Endothelial cell of umbilical vein (primary cell): ENCODE results near the gene ADGRD1. TPM values are rescaled to one million over a fixed set of nuclear protein-coding genes. Genes with fewer than 3 reads are reported as not detected.

Experiments
- BruUV-seq: library from RNA; stranded (reverse); fragments of 400-500 nt; replicated peaks from 2 replicates; lab custom pipeline; 2021; lab: Mats Ljungman, UMichigan
- CTCF ChIA-PET: fragments of 300-600, 350-600 bp; sonication (Branson Sonifier 250); formaldehyde crosslinking; loops from one replicate; lab custom pipeline; 2021; ENCODE audit warnings: antibody characterized with exemption, inconsistent platforms; lab: Charles Lee
- POLR2A ChIA-PET: fragments of 300-600, 350-600 bp; sonication (Branson Sonifier 250); formaldehyde crosslinking; loops from one replicate; lab custom pipeline; 2021; ENCODE audit warnings: antibody characterized with exemption, inconsistent platforms; lab: Charles Lee
- DNase-seq: peaks from one replicate; pipeline ENCODE4 v3.0.0-alpha.2; 2011; ENCODE audit warnings: low read depth, low spot score
- FAIRE-seq: peaks from 2 replicates; lab custom pipeline; 2011; peaks lifted over from hg19 to GRCh38; lab: Jason Lieb, UNC
- H2AFZ ChIP-seq: 2 replicates; pipeline ENCODE4 v1.6.0; 2012; ENCODE audit warnings: low read depth, low read length, control low read depth, inconsistent platforms
- H3K27ac ChIP-seq: 2 replicates; pipeline ENCODE4 v1.5.1; 2011; ENCODE audit warnings: low read depth, mild to moderate bottlenecking, control low read depth, low read length, moderate library complexity; ENCODE audit not compliant: insufficient read depth
- H3K27me3 ChIP-seq, 2 experiments: 2 replicates each; pipeline versions ENCODE4 v1.6.0 to v1.6.1; 2011; ENCODE audit warnings: low read length in 2 of 2, mixed read lengths in 1 of 2; ENCODE audit not compliant: control insufficient read depth in 2 of 2, insufficient read depth in 2 of 2
- H3K36me3 ChIP-seq, 2 experiments: 2 replicates in 1 of 2; 3 replicates in 1 of 2; pipeline ENCODE4 v1.5.1; 2011; ENCODE audit warnings: low read length in 2 of 2, mild to moderate bottlenecking in 1 of 2, moderate library complexity in 1 of 2; ENCODE audit not compliant: control insufficient read depth in 2 of 2, insufficient read depth in 2 of 2; ENCODE audit errors: extremely low read depth in 1 of 2
- H3K4me1 ChIP-seq: 3 replicates; pipeline ENCODE4 v1.5.1; 2011; ENCODE audit warnings: mild to moderate bottlenecking, low read length; ENCODE audit not compliant: control insufficient read depth, insufficient read depth; ENCODE audit errors: extremely low read depth
- H3K4me2 ChIP-seq: 2 replicates; pipeline ENCODE4 v1.6.1; 2011; ENCODE audit warnings: low read length, control low read depth, mixed read lengths; ENCODE audit not compliant: insufficient read depth
- H3K4me3 ChIP-seq, 3 experiments: fragments of 200-600 bp in 1 of 3; sonication (generic), shearing (Covaris generic) in 1 of 3; replicated peaks in 1 of 3; 2 replicates each; pipeline ENCODE4 v1.5.1; 2011 to 2016; ENCODE audit warnings: control low read depth in 3 of 3, low read length in 3 of 3, mild to moderate bottlenecking in 2 of 3, inconsistent platforms in 1 of 3, low read depth in 1 of 3, moderate library complexity in 1 of 3; ENCODE audit not compliant: insufficient read depth in 1 of 3
- H3K79me2 ChIP-seq: 2 replicates; pipeline ENCODE4 v1.6.0; 2012; ENCODE audit warnings: low read length, inconsistent platforms; ENCODE audit not compliant: control insufficient read depth, insufficient read depth
- H3K9ac ChIP-seq: replicated peaks from 2 replicates; pipeline ENCODE3; 2011; ENCODE audit warnings: low read length, control low read depth; ENCODE audit not compliant: insufficient read depth; ENCODE audit errors: extremely low read depth
- H3K9me1 ChIP-seq: replicated peaks from 3 replicates; pipeline ENCODE4 v1.6.0; 2011; ENCODE audit warnings: mild to moderate bottlenecking, low read length; ENCODE audit not compliant: control insufficient read depth, insufficient read depth; ENCODE audit errors: extremely low read depth
- H3K9me3 ChIP-seq: replicated peaks from 2 replicates; pipeline ENCODE4 v1.5.1; 2012; ENCODE audit warnings: low read length, inconsistent platforms; ENCODE audit not compliant: control insufficient read depth, insufficient read depth
- H4K20me1 ChIP-seq: replicated peaks from 2 replicates; pipeline ENCODE3; 2011; ENCODE audit warnings: mild to moderate bottlenecking, low read length; ENCODE audit not compliant: control insufficient read depth, insufficient read depth; ENCODE audit errors: extremely low read depth
- EZH2 ChIP-seq: IDR thresholded peaks from 2 replicates; pipeline ENCODE4 v1.6.1; 2012; ENCODE audit warnings: borderline replicate concordance, low read depth, mild to moderate bottlenecking, moderate library complexity, low read length, inconsistent platforms; ENCODE audit not compliant: severe bottlenecking
- FOS ChIP-seq: IDR thresholded peaks from 2 replicates; pipeline ENCODE4 v1.6.1; 2011; ENCODE audit warnings: mild to moderate bottlenecking, low read length, moderate library complexity, borderline replicate concordance; ENCODE audit not compliant: insufficient read depth
- GATA2 ChIP-seq: IDR thresholded peaks from 2 replicates; pipeline ENCODE4 v1.7.0; 2011; ENCODE audit warnings: low read depth, mild to moderate bottlenecking, moderate library complexity, mixed read lengths, low read length; ENCODE audit not compliant: insufficient read length, insufficient read depth
- MYC ChIP-seq: IDR thresholded peaks from one replicate; pipeline ENCODE4 v1.6.1; 2011; ENCODE audit warnings: mild to moderate bottlenecking, low read depth, low read length
- POLR2AphosphoS5 ChIP-seq: IDR thresholded peaks from 2 replicates; pipeline ENCODE4 v1.6.1; 2012; ENCODE audit warnings: low read depth, mild to moderate bottlenecking, control low read depth, low read length, moderate library complexity; ENCODE audit not compliant: insufficient read depth
- dilution Hi-C: fragments of 300-500 bp; cut with MboI; formaldehyde crosslinking; loops from one replicate; pipeline ENCODE4 v1.15.0; 2019; ENCODE audit warnings: low sequenced_read_pairs; ENCODE audit not compliant: extremely low pct_ligation_motif_present
- intact Hi-C: fragments of 100-400 bp; cut with micrococcal nuclease; formaldehyde crosslinking; loops from one replicate; pipeline ENCODE4 v1.10.0; 2022
- polyA plus RNA-seq, 4 experiments: library from polyadenylated mRNA; depleted of rRNA in 3 of 4; stranded (reverse) in 3 of 4; unstranded in 1 of 4; fragments of >200 nt; gene quantifications; 2 replicates each; pipeline versions ENCODE4 v1.2.1 to v1.2.3, GENCODE V29; 2011 to 2012; ENCODE audit warnings: missing spikeins in 1 of 4
- total RNA-seq: library from RNA; stranded (reverse); gene quantifications from 2 replicates; pipeline ENCODE4 v1.2.3, GENCODE V29; 2021
- TF ChIP-seq, protein P1 (sequence below), 2 donors: IDR thresholded peaks; 1 replicate in 1 of 2; 2 replicates in 1 of 2; pipeline ENCODE4 v1.5.1; 2011; ENCODE audit warnings: low read length in 2 of 2, mild to moderate bottlenecking in 2 of 2, moderate library complexity in 2 of 2, control low read depth in 1 of 2, inconsistent platforms in 1 of 2, low read depth in 1 of 2; ENCODE audit not compliant: insufficient read depth in 1 of 2; ENCODE audit errors: extremely low read depth in 1 of 2

ADGRD1 gene
- total and polyA plus RNA-seq, 2 donors (not counting 3 experiments of a cell fraction or from before 2014, with no cell fraction given) = 0.07 TPM; not detected in 1

DNA sequence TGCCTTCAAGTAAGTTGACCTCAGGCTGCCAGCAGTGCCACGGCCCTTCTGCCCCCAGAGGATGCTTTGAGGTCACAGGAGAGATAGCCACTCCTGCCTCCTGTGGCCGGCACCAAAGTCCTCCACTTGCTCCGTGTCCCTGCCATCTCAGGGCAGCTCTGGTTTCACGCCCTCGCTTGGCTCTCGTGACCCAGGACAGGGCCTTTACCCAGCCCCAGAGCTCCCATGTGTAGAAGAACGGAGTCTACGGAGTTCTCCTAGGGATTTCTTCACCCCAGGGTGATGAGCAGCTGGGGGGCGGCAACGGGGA, 178.1 kb downstream of the ADGRD1 start:
- Histone ChIP-seq H3K9ac (no peak overlapping the region), H3K36me3 (no peaks in the 10 kb centered on the region), H3K79me2 (no peaks in the 10 kb centered on the region), H3K9me1 (no peaks in the 10 kb centered on the region), H3K4me1 (no peaks in the 10 kb centered on the region), H2AFZ (no peak overlapping the region), H4K20me1 (no peaks in the 10 kb centered on the region), H3K4me2 (no peak overlapping the region), H3K9me3 (no peaks in the 10 kb centered on the region), H3K27me3 (no peaks in the 10 kb centered on the region), H3K27ac (no peak overlapping the region), H3K4me3 (no peak overlapping the region)
- ChIA-PET POLR2A (no interaction called here), CTCF (interaction anchor here (0.8 kb wide), 1 partner anchor 16 kb away, joined by 3 read pairs; no protein-coding TSS in a partner anchor)
- dilution Hi-C loops (no loop called here), intact Hi-C loops (loop anchor here (1.0 to 10.0 kb wide), 3 partner anchors 27 to 367 kb away; no protein-coding TSS in a partner anchor)
- DNase-seq (no peak), FAIRE-seq (no peak)
- TF ChIP-seq POLR2AphosphoS5 (no peak), MYC (no peak), FOS (no peak), GATA2 (no peak)
- BruUV-seq = no TSS peak

DNA sequence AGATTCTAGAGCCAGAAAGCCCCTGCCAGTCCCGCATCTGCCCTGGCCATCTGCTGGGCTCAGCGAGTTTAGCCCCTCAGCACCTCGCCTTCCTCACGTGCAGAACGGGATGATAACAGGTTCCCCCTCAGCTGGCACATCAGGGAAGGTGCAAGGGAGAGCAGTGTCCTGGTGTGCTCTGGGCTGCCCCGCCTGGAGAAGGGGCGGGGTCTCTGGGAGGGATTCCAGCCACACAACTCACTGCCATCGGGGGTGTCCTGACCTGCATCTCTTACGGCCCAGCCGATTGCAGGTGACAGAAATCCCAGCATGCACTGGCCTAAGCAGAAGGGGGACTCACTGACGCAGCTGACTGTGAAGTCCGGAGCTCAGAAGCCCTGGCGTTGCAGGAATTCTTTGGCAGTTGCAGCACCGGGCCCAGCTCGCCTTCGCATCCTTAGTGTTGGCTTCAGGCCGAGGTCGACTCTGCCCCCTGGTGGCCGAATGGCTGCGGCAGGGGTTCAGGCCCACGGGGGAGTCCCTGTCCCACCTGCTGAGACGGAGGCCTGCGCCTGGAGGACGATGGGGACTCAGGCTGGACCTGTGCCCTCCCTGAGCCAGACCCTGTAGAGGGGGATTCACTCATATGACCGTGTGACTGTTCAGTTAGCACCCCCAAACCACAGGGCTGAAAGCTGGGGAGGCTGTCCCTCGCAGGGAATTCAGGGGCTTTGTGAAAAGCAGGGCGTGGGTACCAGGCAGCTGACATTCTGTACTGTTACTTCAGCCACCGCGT, 178.6 kb downstream of the ADGRD1 start:
- ChIA-PET POLR2A (no interaction called here), CTCF (interaction anchor here (0.8 kb wide), 1 partner anchor 17 kb away, joined by 3 read pairs; no protein-coding TSS in a partner anchor)
- TF ChIP-seq EZH2 = no peak
- TF ChIP-seq, protein P1, sequence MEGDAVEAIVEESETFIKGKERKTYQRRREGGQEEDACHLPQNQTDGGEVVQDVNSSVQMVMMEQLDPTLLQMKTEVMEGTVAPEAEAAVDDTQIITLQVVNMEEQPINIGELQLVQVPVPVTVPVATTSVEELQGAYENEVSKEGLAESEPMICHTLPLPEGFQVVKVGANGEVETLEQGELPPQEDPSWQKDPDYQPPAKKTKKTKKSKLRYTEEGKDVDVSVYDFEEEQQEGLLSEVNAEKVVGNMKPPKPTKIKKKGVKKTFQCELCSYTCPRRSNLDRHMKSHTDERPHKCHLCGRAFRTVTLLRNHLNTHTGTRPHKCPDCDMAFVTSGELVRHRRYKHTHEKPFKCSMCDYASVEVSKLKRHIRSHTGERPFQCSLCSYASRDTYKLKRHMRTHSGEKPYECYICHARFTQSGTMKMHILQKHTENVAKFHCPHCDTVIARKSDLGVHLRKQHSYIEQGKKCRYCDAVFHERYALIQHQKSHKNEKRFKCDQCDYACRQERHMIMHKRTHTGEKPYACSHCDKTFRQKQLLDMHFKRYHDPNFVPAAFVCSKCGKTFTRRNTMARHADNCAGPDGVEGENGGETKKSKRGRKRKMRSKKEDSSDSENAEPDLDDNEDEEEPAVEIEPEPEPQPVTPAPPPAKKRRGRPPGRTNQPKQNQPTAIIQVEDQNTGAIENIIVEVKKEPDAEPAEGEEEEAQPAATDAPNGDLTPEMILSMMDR (IDR thresholded peaks at IDR 0.05; ENCODE audit: extremely low read depth in 1 of 2, insufficient read depth in 1 of 2, low read depth in 1 of 2, low read length in 2 of 2) = peak; percentile 43 to 54
- H3K9ac ChIP-seq = no peak overlapping the region
- H3K4me1 ChIP-seq = no peaks in the 10 kb centered on the region
- no peaks in the 10 kb centered on the region for H4K20me1 ChIP-seq
- no peaks in the 10 kb centered on the region for H3K79me2 ChIP-seq
- H3K4me2 ChIP-seq = no peak overlapping the region
- no peaks in the 10 kb centered on the region for H3K9me3 ChIP-seq
- dilution Hi-C loops (no loop called here), intact Hi-C loops (loop anchor here (1.0 to 10.0 kb wide), 3 partner anchors 28 to 368 kb away; no protein-coding TSS in a partner anchor)
- H2AFZ ChIP-seq = no peak overlapping the region
- no peak overlapping the region for H3K27ac ChIP-seq
- FAIRE-seq = no peak
- no peak overlapping the region for H3K4me3 ChIP-seq
- H3K27me3 ChIP-seq = no peaks in the 10 kb centered on the region
- no TSS peak for BruUV-seq
- no peaks in the 10 kb centered on the region for H3K36me3 ChIP-seq
- H3K9me1 ChIP-seq = no peaks in the 10 kb centered on the region
- DNase-seq = no peak
